SK-N-SH (cell line): ENCODE data around the gene NR5A2. TPM values are rescaled to one million over a fixed set of nuclear protein-coding genes. Genes with fewer than 3 reads are reported as not detected.

Source experiments
- CTCF ChIA-PET: fragments of 300-600, 350-600 bp; formaldehyde crosslinking; extraction: SDS; loops from one replicate; lab custom pipeline; 2021; lab: Yijun Ruan, JAX
- POLR2A ChIA-PET: fragments of 350-600 bp; sonication (Branson Sonifier 250); formaldehyde crosslinking; extraction: SDS; loops from one replicate; lab custom pipeline; 2020; ENCODE audit warnings: antibody characterized with exemption, inconsistent platforms; lab: Yijun Ruan, JAX
- DNase-seq: peaks from one replicate; pipeline ENCODE4 v3.0.0; 2012
- H2AFZ ChIP-seq: fragments of 200-600 bp; sonication (generic); 2 replicates; pipeline ENCODE4 v1.8.1; 2016; ENCODE audit warnings: antibody characterized with exemption, mild to moderate bottlenecking, low read depth
- H3F3A ChIP-seq: fragments of 200-600 bp; sonication (generic); replicated peaks from 2 replicates; pipeline ENCODE3; 2016; ENCODE audit warnings: antibody characterized with exemption, mild to moderate bottlenecking; ENCODE audit not compliant: insufficient read depth
- H3K27ac ChIP-seq, 2 experiments: fragments of 200-500 bp in 1 of 2; fragments of 200-600 bp in 1 of 2; sonication (Bioruptor generic) in 1 of 2; sonication (generic), shearing (Covaris generic) in 1 of 2; 2 replicates each; pipeline versions ENCODE4 v1.5.1 to v1.6.1; 2014 to 2016; ENCODE audit warnings: low read depth in 2 of 2, inconsistent platforms in 1 of 2, low read length in 1 of 2, mild to moderate bottlenecking in 1 of 2, mixed read lengths in 1 of 2
- H3K27me3 ChIP-seq: fragments of 200-600 bp; sonication (generic), shearing (Covaris generic); 2 replicates; pipeline ENCODE4 v1.6.1; 2016; ENCODE audit warnings: mixed run types; ENCODE audit not compliant: insufficient read depth
- H3K36me3 ChIP-seq, 2 experiments: fragments of 200-500 bp in 1 of 2; fragments of 200-600 bp in 1 of 2; sonication (Bioruptor generic) in 1 of 2; sonication (generic) in 1 of 2; replicated peaks in 1 of 2; 2 replicates each; pipeline versions ENCODE3 to v1.5.1; 2014 to 2016; ENCODE audit warnings: low read length in 1 of 2, mild to moderate bottlenecking in 1 of 2; ENCODE audit not compliant: insufficient read depth in 2 of 2, control insufficient read depth in 1 of 2
- H3K4me1 ChIP-seq, 2 experiments: fragments of 200-500 bp in 1 of 2; fragments of 200-600 bp in 1 of 2; sonication (Bioruptor generic) in 1 of 2; sonication (generic), shearing (Covaris generic) in 1 of 2; 2 replicates each; pipeline versions ENCODE4 v1.5.1 to v1.6.1; 2014 to 2016; ENCODE audit warnings: low read depth in 1 of 2, low read length in 1 of 2, mixed run types in 1 of 2; ENCODE audit not compliant: insufficient read depth in 2 of 2, control insufficient read depth in 1 of 2
- H3K4me2 ChIP-seq: fragments of 200-600 bp; sonication (generic), shearing (Covaris generic); 2 replicates; pipeline ENCODE4 v1.6.1; 2017; ENCODE audit warnings: mixed run types
- H3K4me3 ChIP-seq, 2 experiments: fragments of 200-500 bp in 1 of 2; fragments of 200-600 bp in 1 of 2; sonication (Bioruptor generic) in 1 of 2; sonication (generic), shearing (Covaris generic) in 1 of 2; 2 replicates each; pipeline versions ENCODE4 v1.5.1 to v1.8.1; 2014 to 2016; ENCODE audit warnings: low read depth in 2 of 2, inconsistent platforms in 1 of 2, low read length in 1 of 2, mild to moderate bottlenecking in 1 of 2, mixed read lengths in 1 of 2, moderate library complexity in 1 of 2
- H3K79me2 ChIP-seq: fragments of 200-600 bp; sonication (generic); 2 replicates; pipeline ENCODE4 v1.8.1; 2017; ENCODE audit warnings: mild to moderate bottlenecking; ENCODE audit not compliant: insufficient read depth
- H3K9ac ChIP-seq: fragments of 200-600 bp; sonication (generic); 2 replicates; pipeline ENCODE4 v1.6.1; 2017; ENCODE audit warnings: mixed run types
- H3K9me2 ChIP-seq: fragments of 200-600 bp; sonication (generic); 2 replicates; pipeline ENCODE4 v1.6.1; 2017; ENCODE audit warnings: mixed run types
- H3K9me3 ChIP-seq: fragments of 200-600 bp; sonication (generic); 2 replicates; pipeline ENCODE4 v1.6.1; 2017; ENCODE audit warnings: mixed run types, mild to moderate bottlenecking, moderate library complexity
- H4K20me1 ChIP-seq: fragments of 200-600 bp; sonication (generic); 2 replicates; pipeline ENCODE4 v1.6.1; 2017; ENCODE audit warnings: mild to moderate bottlenecking, mixed run types; ENCODE audit not compliant: insufficient read depth
- EP300 ChIP-seq, 2 experiments: IDR thresholded peaks; 2 replicates each; pipeline versions ENCODE4 v1.4.0 to v1.6.1; 2012; ENCODE audit warnings: borderline replicate concordance in 1 of 2, low read depth in 1 of 2, low read length in 1 of 2
- GATA2 ChIP-seq: sonication (generic); formaldehyde crosslinking; IDR thresholded peaks from 2 replicates; pipeline ENCODE4 v1.5.0; 2020; ENCODE audit warnings: mild to moderate bottlenecking, missing genetic modification reagents
- MAX ChIP-seq: IDR thresholded peaks from 2 replicates; pipeline ENCODE4 v1.4.0; 2012; ENCODE audit warnings: low read depth
- NRF1 ChIP-seq: IDR thresholded peaks from 2 replicates; pipeline ENCODE4 v1.6.1; 2012; ENCODE audit warnings: low read depth, mild to moderate bottlenecking, low read length
- PBX3 ChIP-seq: IDR thresholded peaks from 2 replicates; pipeline ENCODE4; 2012
- TEAD4 ChIP-seq: IDR thresholded peaks from 2 replicates; pipeline ENCODE4 v1.4.0; 2012; ENCODE audit warnings: mild to moderate bottlenecking, borderline replicate concordance; ENCODE audit not compliant: insufficient read depth
- USF1 ChIP-seq: IDR thresholded peaks from 2 replicates; pipeline ENCODE4 v1.4.0; 2012; ENCODE audit warnings: low read depth, borderline replicate concordance
- USF2 ChIP-seq: fragments of 150-350 bp; IDR thresholded peaks from 2 replicates; pipeline ENCODE4 v1.6.1; 2017; ENCODE audit warnings: antibody characterized with exemption, low read length, low read depth, borderline replicate concordance
- WGBS: methylation state at CpG from one replicate; pipeline ENCODE4 v1.1.6; 2017; ENCODE audit warnings: low lambda C conversion rate; 5-methylcytosine and 5-hydroxymethylcytosine counted together
- polyA plus RNA-seq, 3 experiments: library from polyadenylated mRNA; depleted of rRNA; stranded (reverse); fragments of >200 nt; gene quantifications; 2 replicates each; pipeline ENCODE4 v1.2.3, GENCODE V29; 2012

The NR5A2 gene
- polyA plus RNA-seq, 1 of the 3 experiments (the other 2 are of a cell fraction), result not detected

- Histone ChIP-seq H3K27me3 (peaks cover 5% of the 10 kb centered on the region; the same call in 1 of the 2 replicates), H3F3A (no peaks in the 10 kb centered on the region), H3K9ac (no peak overlapping the region), H4K20me1 (no peaks in the 10 kb centered on the region), H3K9me3 (no peaks in the 10 kb centered on the region), H3K4me2 (no peak overlapping the region), H3K36me3 (no peaks in the 10 kb centered on the region), H3K27ac (no peak overlapping the region), H3K4me3 (no peak overlapping the region), H3K9me2 (no peaks in the 10 kb centered on the region), H3K4me1 (peaks cover 0 to 2% of the 10 kb centered on the region in 2 experiments; a peak in 2 of 4 replicates), H2AFZ (no peak overlapping the region), H3K79me2 (no peaks in the 10 kb centered on the region)
- no peak for DNase-seq
- TF ChIP-seq PBX3 (no peak), NRF1 (no peak), MAX (no peak), USF1 (no peak), TEAD4 (no peak), USF2 (no peak)
- CTCF ChIA-PET, result interaction anchor here (0.7 kb wide), 1 partner anchor 10 kb away, joined by 3 read pairs; no protein-coding TSS in a partner anchor
- POLR2A ChIA-PET, result no interaction called here
- 18% methylated on average over 1 of the region's 1 CpG for WGBS
Measured at GRCh38 chr1:200130552-200130951, 103.0 kb downstream of the NR5A2 start.

- Histone ChIP-seq H3F3A (no peaks in the 10 kb centered on the region), H3K9me2 (no peaks in the 10 kb centered on the region), H3K27me3 (no peaks in the 10 kb centered on the region; the same call in 1 of the 2 replicates), H3K9ac (no peak overlapping the region), H3K9me3 (no peaks in the 10 kb centered on the region), H2AFZ (no peak overlapping the region), H3K79me2 (no peaks in the 10 kb centered on the region), H3K4me3 (no peak overlapping the region), H4K20me1 (no peaks in the 10 kb centered on the region), H3K36me3 (no peaks in the 10 kb centered on the region), H3K4me2 (no peak overlapping the region), H3K27ac (no peak overlapping the region), H3K4me1 (peaks cover 0 to 2% of the 10 kb centered on the region in 2 experiments; a peak in 2 of 4 replicates)
- ChIA-PET CTCF (no interaction called here), POLR2A (no interaction called here)
- DNase-seq, result no peak
- TF ChIP-seq EP300 (IDR thresholded peaks at IDR 0.05; ENCODE audit: borderline replicate concordance in 1 of 2, low read depth in 1 of 2, low read length in 1 of 2), result no peak
- TF ChIP-seq GATA2, result 0 out of 2 replicates have a peak, but pooled peaks have one; percentile 6
- WGBS, result 68% methylated on average over 4 of the region's 4 CpGs
Measured at GRCh38 chr1:200131551-200132125, 104.1 kb downstream of the NR5A2 start.
